WTC11 (cell line): ENCODE data around the gene CDPF1. TPM values are rescaled to one million over a fixed set of nuclear protein-coding genes. Genes with fewer than 3 reads are reported as not detected.

Source experiments
- ATAC-seq: fragments of 200-7000 bp; cut with Tn5 transposase; 2 replicates; pipeline ENCODE4 v1.10.0; 2021; ENCODE audit warnings: mild to moderate bottlenecking, moderate library complexity
- CTCF ChIA-PET: fragments of 300-600 bp; sonication (Branson Sonifier 250); formaldehyde crosslinking; loops from one replicate; lab custom pipeline; 2021; ENCODE audit warnings: antibody characterized with exemption; lab: Charles Lee
- POLR2A ChIA-PET: fragments of 350-600 bp; sonication (Branson Sonifier 250); formaldehyde crosslinking; loops from one replicate; lab custom pipeline; 2021; ENCODE audit warnings: antibody characterized with exemption; lab: Charles Lee
- DNase-seq: peaks from one replicate; pipeline ENCODE4 v3.0.0; 2021; ENCODE audit warnings: low spot score
- H3K27ac Mint-ChIP-seq: 2 replicates; pipeline ENCODE4 v1.8.0; 2021; ENCODE audit warnings: mixed read lengths
- H3K27me3 Mint-ChIP-seq: 2 replicates; pipeline ENCODE4 v1.8.0; 2021; ENCODE audit warnings: low read depth, mild to moderate bottlenecking, moderate library complexity, mixed read lengths
- H3K36me3 Mint-ChIP-seq: 2 replicates; pipeline ENCODE4 v1.8.0; 2021; ENCODE audit warnings: mixed read lengths
- H3K4me1 Mint-ChIP-seq: 2 replicates; pipeline ENCODE4 v1.8.0; 2022; ENCODE audit warnings: mixed read lengths
- H3K4me3 Mint-ChIP-seq: 2 replicates; pipeline ENCODE4 v1.8.0; 2021; ENCODE audit warnings: mild to moderate bottlenecking, moderate library complexity, mixed read lengths
- H3K9me3 Mint-ChIP-seq: 2 replicates; pipeline ENCODE4 v1.8.0; 2021; ENCODE audit warnings: mixed read lengths
- CBFB ChIP-seq: sonication (generic); formaldehyde crosslinking; IDR thresholded peaks from 2 replicates; pipeline ENCODE4 v1.8.1; 2022; ENCODE audit warnings: mild to moderate bottlenecking, low read depth, missing genetic modification reagents
- FOXP1 ChIP-seq: sonication (generic); formaldehyde crosslinking; IDR thresholded peaks from 2 replicates; pipeline ENCODE4 v1.8.0; 2022; ENCODE audit warnings: missing genetic modification reagents, mild to moderate bottlenecking, moderate library complexity, borderline replicate concordance
- GRHL2 ChIP-seq: fragments of 250-450 bp; sonication (Bioruptor Pico); IDR thresholded peaks from 2 replicates; pipeline ENCODE4 v1.8.0; 2022; ENCODE audit warnings: mild to moderate bottlenecking, moderate library complexity; ENCODE audit not compliant: insufficient replicate concordance, severe bottlenecking
- MYBL2 ChIP-seq: sonication (generic); formaldehyde crosslinking; IDR thresholded peaks from 2 replicates; pipeline ENCODE4 v1.8.1; 2023; ENCODE audit warnings: mild to moderate bottlenecking, moderate library complexity, missing genetic modification reagents
- NFATC4 ChIP-seq: fragments of 250-450 bp; sonication (Bioruptor Pico); IDR thresholded peaks from 2 replicates; pipeline ENCODE4 v1.9.0; 2021; ENCODE audit warnings: mild to moderate bottlenecking
- NFYB ChIP-seq: sonication (generic); formaldehyde crosslinking; conservative IDR thresholded peaks from 2 replicates; pipeline ENCODE4 v1.8.0; 2022; ENCODE audit warnings: low read depth, missing genetic modification reagents
- NR2C2 ChIP-seq: sonication (generic); formaldehyde crosslinking; IDR thresholded peaks from 2 replicates; pipeline ENCODE4 v1.8.0; 2022; ENCODE audit warnings: mild to moderate bottlenecking, missing genetic modification reagents
- SOX15 ChIP-seq: fragments of 250-450 bp; sonication (Bioruptor Pico); IDR thresholded peaks from 2 replicates; pipeline ENCODE4 v1.9.0; 2021; ENCODE audit warnings: mild to moderate bottlenecking
- SP1 ChIP-seq: sonication (generic); formaldehyde crosslinking; conservative IDR thresholded peaks from 2 replicates; pipeline ENCODE4 v1.8.1; 2022; ENCODE audit warnings: missing genetic modification reagents
- TP53 ChIP-seq: sonication (generic); formaldehyde crosslinking; IDR thresholded peaks from 2 replicates; pipeline ENCODE4 v1.8.1; 2023; ENCODE audit warnings: mild to moderate bottlenecking, missing genetic modification reagents
- ZNF317 ChIP-seq: sonication (generic); formaldehyde crosslinking; IDR thresholded peaks from 2 replicates; pipeline ENCODE4 v1.8.1; 2023; ENCODE audit warnings: low read depth, mild to moderate bottlenecking, moderate library complexity, missing genetic modification reagents, borderline replicate concordance
- total RNA-seq: library from RNA; stranded (reverse); gene quantifications from 3 replicates; pipeline ENCODE4 v1.2.3, GENCODE V29; 2021
- TF ChIP-seq, protein P1 (sequence below): fragments of 250-450 bp; sonication (Bioruptor Pico); conservative IDR thresholded peaks from 2 replicates; pipeline ENCODE4 v1.9.0; 2021; ENCODE audit warnings: mild to moderate bottlenecking
- TF ChIP-seq, protein P2 (sequence below): sonication (generic); formaldehyde crosslinking; IDR thresholded peaks from 2 replicates; pipeline ENCODE4 v1.8.1; 2022; ENCODE audit warnings: low read depth, mild to moderate bottlenecking, moderate library complexity, missing genetic modification reagents, borderline replicate concordance
- TF ChIP-seq, protein P3 (sequence below): sonication (generic); formaldehyde crosslinking; IDR thresholded peaks from 2 replicates; pipeline ENCODE4 v1.8.0; 2022; ENCODE audit warnings: mild to moderate bottlenecking, missing genetic modification reagents
- TF ChIP-seq, protein P4 (sequence below): sonication (generic); formaldehyde crosslinking; IDR thresholded peaks from 2 replicates; pipeline ENCODE4 v1.8.1; 2023; ENCODE audit warnings: mild to moderate bottlenecking, missing genetic modification reagents, moderate library complexity
- TF ChIP-seq, protein P5 (sequence below): sonication (generic); formaldehyde crosslinking; conservative IDR thresholded peaks from 2 replicates; pipeline ENCODE4 v1.8.1; 2022; ENCODE audit warnings: mild to moderate bottlenecking, missing genetic modification reagents
- TF ChIP-seq, protein P6 (sequence below): fragments of 250-450 bp; sonication (Bioruptor Pico); IDR thresholded peaks from 2 replicates; pipeline ENCODE4 v1.9.0; 2021; ENCODE audit warnings: mild to moderate bottlenecking
- TF ChIP-seq, protein P7 (sequence below): fragments of 250-450 bp; sonication (Bioruptor Pico); IDR thresholded peaks from 2 replicates; pipeline ENCODE4 v1.9.0; 2021; ENCODE audit warnings: moderate library complexity, mild to moderate bottlenecking, inconsistent platforms, borderline replicate concordance

CDPF1 gene
- total RNA-seq, 1 experiment from 2014 or later, result 11.5 TPM

DNA sequence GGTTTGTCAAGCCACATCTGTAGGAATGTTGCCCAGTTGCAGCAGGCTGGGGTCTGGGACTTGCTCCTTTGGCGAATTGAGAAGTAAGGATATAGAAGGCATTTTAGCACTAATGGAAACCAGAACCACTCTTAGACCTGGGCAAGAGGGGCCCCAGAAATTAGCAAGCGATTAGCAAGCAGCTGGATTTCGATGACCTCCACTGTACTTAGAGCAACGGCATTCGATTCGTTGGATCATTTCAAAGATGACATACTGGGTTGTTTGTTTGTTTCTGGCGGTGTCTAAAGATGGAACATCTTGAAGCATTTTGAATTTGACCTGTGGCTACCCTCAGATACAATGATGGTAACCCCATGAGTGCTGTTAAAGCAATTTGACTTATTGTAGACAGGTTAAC is 1.2 kb upstream of the CDPF1 start:
- CTCF ChIA-PET, result interaction anchor here (1.5 to 3.6 kb wide), 2 partner anchors 11 to 17 kb away, joined by 12 to 25 read pairs; partner anchors contain the start of genes PKDREJ and TTC38
- 0 out of 2 replicates have a peak, but pooled peaks cover under 1% of the 10 kb centered on the region for H3K9me3 Mint-ChIP-seq
- ATAC-seq, result no peak
- peak overlapping the region; percentile 71 for H3K4me3 Mint-ChIP-seq
- TF ChIP-seq, protein P1, sequence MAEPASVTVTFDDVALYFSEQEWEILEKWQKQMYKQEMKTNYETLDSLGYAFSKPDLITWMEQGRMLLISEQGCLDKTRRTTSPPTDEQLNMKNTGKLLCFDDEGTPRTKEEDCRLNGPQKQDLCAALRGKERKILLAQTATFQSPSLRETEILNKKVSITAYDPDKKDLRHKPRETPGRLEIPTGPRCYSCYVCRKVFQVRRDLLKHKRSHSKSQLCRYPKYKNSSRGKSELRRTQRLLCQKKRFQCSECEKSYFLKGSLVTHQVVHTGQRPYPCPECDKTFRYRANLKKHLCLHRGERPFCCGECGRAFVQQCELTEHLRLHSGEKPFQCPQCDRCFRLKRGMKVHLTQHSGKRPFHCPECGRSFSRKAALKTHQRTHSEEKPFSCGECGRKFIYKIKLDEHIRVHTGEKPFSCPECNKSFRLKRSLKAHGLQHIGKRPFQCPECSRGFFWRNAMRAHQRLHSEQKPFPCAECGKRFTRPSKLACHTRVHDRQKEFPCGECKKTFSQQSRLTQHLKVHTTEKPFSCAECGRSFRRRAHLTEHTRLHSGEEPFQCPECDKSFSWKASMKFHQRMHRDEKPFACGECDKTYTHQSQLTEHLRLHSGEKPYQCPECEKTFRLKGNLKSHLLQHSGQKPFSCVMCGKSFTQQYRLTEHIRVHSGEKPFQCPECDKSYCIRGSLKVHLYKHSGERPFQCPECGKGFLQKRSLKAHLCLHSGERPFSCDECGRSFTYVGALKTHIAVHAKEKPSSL (CRISPR knock-in tag), result no peak
- TF ChIP-seq, protein P2, sequence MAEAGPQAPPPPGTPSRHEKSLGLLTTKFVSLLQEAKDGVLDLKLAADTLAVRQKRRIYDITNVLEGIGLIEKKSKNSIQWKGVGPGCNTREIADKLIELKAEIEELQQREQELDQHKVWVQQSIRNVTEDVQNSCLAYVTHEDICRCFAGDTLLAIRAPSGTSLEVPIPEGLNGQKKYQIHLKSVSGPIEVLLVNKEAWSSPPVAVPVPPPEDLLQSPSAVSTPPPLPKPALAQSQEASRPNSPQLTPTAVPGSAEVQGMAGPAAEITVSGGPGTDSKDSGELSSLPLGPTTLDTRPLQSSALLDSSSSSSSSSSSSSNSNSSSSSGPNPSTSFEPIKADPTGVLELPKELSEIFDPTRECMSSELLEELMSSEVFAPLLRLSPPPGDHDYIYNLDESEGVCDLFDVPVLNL (CRISPR knock-in tag), result no peak
- TF ChIP-seq, protein P3, sequence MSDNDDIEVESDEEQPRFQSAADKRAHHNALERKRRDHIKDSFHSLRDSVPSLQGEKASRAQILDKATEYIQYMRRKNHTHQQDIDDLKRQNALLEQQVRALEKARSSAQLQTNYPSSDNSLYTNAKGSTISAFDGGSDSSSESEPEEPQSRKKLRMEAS (CRISPR knock-in tag), result no peak
- TF ChIP-seq, protein P4, sequence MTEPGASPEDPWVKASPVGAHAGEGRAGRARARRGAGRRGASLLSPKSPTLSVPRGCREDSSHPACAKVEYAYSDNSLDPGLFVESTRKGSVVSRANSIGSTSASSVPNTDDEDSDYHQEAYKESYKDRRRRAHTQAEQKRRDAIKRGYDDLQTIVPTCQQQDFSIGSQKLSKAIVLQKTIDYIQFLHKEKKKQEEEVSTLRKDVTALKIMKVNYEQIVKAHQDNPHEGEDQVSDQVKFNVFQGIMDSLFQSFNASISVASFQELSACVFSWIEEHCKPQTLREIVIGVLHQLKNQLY (CRISPR knock-in tag), result no peak
- TF ChIP-seq SOX15 (CRISPR knock-in tag) (no peak), FOXP1 (no peak), TP53 (CRISPR knock-in tag) (no peak)
- TF ChIP-seq, all 79 proteins: peak for 0
- POLR2A ChIA-PET, result no interaction called here
- H3K4me1 Mint-ChIP-seq, result peaks cover 13% of the 10 kb centered on the region
- peaks cover 16% of the 10 kb centered on the region for H3K27me3 Mint-ChIP-seq
- H3K27ac Mint-ChIP-seq, result no peak overlapping the region
- H3K36me3 Mint-ChIP-seq, result no peaks in the 10 kb centered on the region
- DNase-seq, result no peak

DNA sequence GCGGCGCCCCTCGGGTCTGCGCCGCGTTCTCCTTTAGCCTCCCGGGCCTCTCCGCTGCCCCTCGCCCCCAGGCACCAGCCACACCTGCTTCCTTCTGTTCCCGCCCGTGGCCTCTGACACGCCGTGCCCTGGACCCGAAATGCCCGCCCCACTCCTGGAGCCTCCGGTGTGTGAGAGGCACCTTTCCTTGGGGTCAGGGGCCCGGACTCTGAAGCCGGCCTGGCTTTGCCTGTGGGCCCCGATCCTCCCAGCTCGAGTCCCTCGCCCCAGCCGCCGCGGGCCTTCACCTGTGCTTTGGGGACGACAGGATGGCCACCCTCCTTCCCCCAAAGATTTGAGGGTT is 661 bp upstream of the CDPF1 start:
- POLR2A ChIA-PET, result no interaction called here
- H3K4me1 Mint-ChIP-seq, result peaks cover 13% of the 10 kb centered on the region
- H3K27me3 Mint-ChIP-seq, result peaks cover 11% of the 10 kb centered on the region
- CTCF ChIA-PET, result interaction anchor here (0.6 to 3.6 kb wide), 7 partner anchors 12 to 245 kb away, joined by 3 to 25 read pairs (median 6); partner anchors contain the start of genes GTSE1, PKDREJ and TTC38
- peak overlapping the region; percentile 71 for H3K4me3 Mint-ChIP-seq
- peak; percentile 30 for DNase-seq
- TF ChIP-seq, protein P5, sequence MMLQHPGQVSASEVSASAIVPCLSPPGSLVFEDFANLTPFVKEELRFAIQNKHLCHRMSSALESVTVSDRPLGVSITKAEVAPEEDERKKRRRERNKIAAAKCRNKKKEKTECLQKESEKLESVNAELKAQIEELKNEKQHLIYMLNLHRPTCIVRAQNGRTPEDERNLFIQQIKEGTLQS (CRISPR knock-in tag), result no peak
- TF ChIP-seq NR2C2 (CRISPR knock-in tag) (peak; percentile 67), CBFB (CRISPR knock-in tag) (0 out of 2 replicates have a peak, but pooled peaks have one; percentile 4)
- TF ChIP-seq, all 79 proteins: peak for 2
- H3K9me3 Mint-ChIP-seq, result no peaks in the 10 kb centered on the region
- H3K36me3 Mint-ChIP-seq, result no peaks in the 10 kb centered on the region
- no peak overlapping the region for H3K27ac Mint-ChIP-seq
- peak; percentile 16 for ATAC-seq

DNA sequence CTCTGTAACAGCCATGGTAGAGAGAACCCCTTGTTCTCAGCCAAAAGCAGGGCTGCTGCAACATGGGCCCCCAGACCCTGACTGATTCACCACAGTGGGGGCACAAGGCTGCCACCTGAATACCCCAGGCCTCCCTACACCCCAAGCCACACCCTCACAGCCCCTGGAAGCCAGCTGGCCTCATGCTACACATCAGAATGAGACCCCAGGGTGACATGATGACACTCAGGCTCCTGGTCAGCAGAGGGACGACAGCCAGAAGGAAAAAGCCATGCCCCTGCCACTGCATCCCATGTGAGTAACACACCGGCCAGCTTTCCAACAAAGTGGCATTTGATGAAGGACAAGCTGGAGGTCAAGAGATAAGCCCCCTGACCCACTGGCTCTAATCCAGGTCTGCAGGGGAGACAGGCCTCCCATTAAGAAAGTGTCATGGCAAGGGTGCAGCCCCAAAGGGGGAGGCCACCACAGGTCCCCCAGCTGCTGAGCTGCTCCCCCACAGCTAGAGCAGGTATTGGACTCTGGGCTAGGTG is 2.6 kb downstream of the CDPF1 start:
- ChIA-PET CTCF (interaction anchor here (3.6 kb wide), 1 partner anchor 15 kb away, joined by 25 read pairs; the partner anchor contains the start of gene PKDREJ), POLR2A (no interaction called here)
- Mint-ChIP-seq H3K4me3 (no peak overlapping the region), H3K27me3 (peaks cover 9% of the 10 kb centered on the region), H3K27ac (no peak overlapping the region), H3K36me3 (peaks cover 4% of the 10 kb centered on the region; the same call in 1 of the 2 replicates), H3K9me3 (no peaks in the 10 kb centered on the region), H3K4me1 (peaks cover 13% of the 10 kb centered on the region)
- no peak for DNase-seq
- no peak for ATAC-seq
- TF ChIP-seq MYBL2 (CRISPR knock-in tag) (no peak), NFYB (CRISPR knock-in tag) (no peak), NFATC4 (CRISPR knock-in tag) (no peak), GRHL2 (no peak), ZNF317 (no peak), SP1 (CRISPR knock-in tag) (no peak)
- TF ChIP-seq, protein P2 (CRISPR knock-in tag), result no peak
- TF ChIP-seq, protein P6, sequence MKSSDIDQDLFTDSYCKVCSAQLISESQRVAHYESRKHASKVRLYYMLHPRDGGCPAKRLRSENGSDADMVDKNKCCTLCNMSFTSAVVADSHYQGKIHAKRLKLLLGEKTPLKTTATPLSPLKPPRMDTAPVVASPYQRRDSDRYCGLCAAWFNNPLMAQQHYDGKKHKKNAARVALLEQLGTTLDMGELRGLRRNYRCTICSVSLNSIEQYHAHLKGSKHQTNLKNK (CRISPR knock-in tag), result no peak
- TF ChIP-seq, protein P7, sequence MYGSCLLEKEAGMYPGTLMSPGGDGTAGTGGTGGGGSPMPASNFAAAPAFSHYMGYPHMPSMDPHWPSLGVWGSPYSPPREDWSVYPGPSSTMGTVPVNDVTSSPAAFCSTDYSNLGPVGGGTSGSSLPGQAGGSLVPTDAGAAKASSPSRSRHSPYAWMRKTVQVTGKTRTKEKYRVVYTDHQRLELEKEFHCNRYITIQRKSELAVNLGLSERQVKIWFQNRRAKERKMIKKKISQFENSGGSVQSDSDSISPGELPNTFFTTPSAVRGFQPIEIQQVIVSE (CRISPR knock-in tag), result no peak
- TF ChIP-seq, protein P3 (CRISPR knock-in tag), result no peak
